Osteoblast (primary cell): ENCODE measurements around the gene AP2A1. TPM values are rescaled to one million over a fixed set of nuclear protein-coding genes. Genes with fewer than 3 reads are reported as not detected.

Experiments used
- DNase-seq: peaks from one replicate; pipeline ENCODE4 v3.0.0; 2011; ENCODE audit warnings: low spot score, mixed read lengths; ENCODE audit not compliant: insufficient read length; ENCODE audit errors: missing footprints
- H2AFZ ChIP-seq: 2 replicates; pipeline ENCODE4 v1.6.0; 2011; ENCODE audit warnings: mild to moderate bottlenecking, low read length
- H3K27ac ChIP-seq: 2 replicates; pipeline ENCODE4 v1.5.1; 2011; ENCODE audit warnings: mild to moderate bottlenecking, low read depth, low read length, moderate library complexity
- H3K27me3 ChIP-seq: 2 replicates; pipeline ENCODE4 v1.6.0; 2012; ENCODE audit warnings: mild to moderate bottlenecking, control low read depth, inconsistent platforms, low read length, moderate library complexity; ENCODE audit not compliant: insufficient read depth
- H3K36me3 ChIP-seq: 2 replicates; pipeline ENCODE4 v1.5.1; 2011; ENCODE audit warnings: mild to moderate bottlenecking, low read length, control low read depth, moderate library complexity; ENCODE audit not compliant: insufficient read depth
- H3K4me1 ChIP-seq: 2 replicates; pipeline ENCODE4 v1.5.1; 2011; ENCODE audit warnings: mild to moderate bottlenecking, low read length, control low read depth, moderate library complexity; ENCODE audit not compliant: insufficient read depth
- H3K4me2 ChIP-seq: 2 replicates; pipeline ENCODE4 v1.6.0; 2011; ENCODE audit warnings: mild to moderate bottlenecking, low read length; ENCODE audit not compliant: insufficient read depth
- H3K4me3 ChIP-seq: fragments of 200-600 bp; sonication (generic); 3 replicates; pipeline ENCODE4 v1.5.1; 2012; ENCODE audit warnings: mild to moderate bottlenecking, low read length, inconsistent platforms; ENCODE audit not compliant: insufficient read depth
- H3K79me2 ChIP-seq: 2 replicates; pipeline ENCODE4 v1.6.0; 2012; ENCODE audit warnings: mild to moderate bottlenecking, low read length, control low read depth, inconsistent platforms; ENCODE audit not compliant: insufficient read depth
- H3K9me3 ChIP-seq: 2 replicates; pipeline ENCODE4 v1.5.1; 2011; ENCODE audit warnings: low read depth, low read length, control low read depth
- H4K20me1 ChIP-seq: 2 replicates; pipeline ENCODE4 v1.6.0; 2012; ENCODE audit warnings: mild to moderate bottlenecking, low read length, control low read depth; ENCODE audit not compliant: insufficient read depth
- total RNA-seq: library from RNA; depleted of rRNA; stranded (reverse); fragments of >200 nt; gene quantifications from 2 replicates; pipeline ENCODE4 v1.2.3, GENCODE V29; 2012
- TF ChIP-seq, protein P1 (sequence below): IDR thresholded peaks from 2 replicates; pipeline ENCODE4 v1.5.1; 2011; ENCODE audit warnings: mild to moderate bottlenecking, low read depth, low read length, moderate library complexity; ENCODE audit errors: extremely low read depth

Gene AP2A1
- total RNA-seq, 1 donor = 98.1 TPM

GRCh38 chr19:49727217-49728030, 39.4 kb upstream of the AP2A1 start:
- peak overlapping the region; percentile 6 for H2AFZ ChIP-seq
- H3K27me3 ChIP-seq = no peaks in the 10 kb centered on the region

DNA sequence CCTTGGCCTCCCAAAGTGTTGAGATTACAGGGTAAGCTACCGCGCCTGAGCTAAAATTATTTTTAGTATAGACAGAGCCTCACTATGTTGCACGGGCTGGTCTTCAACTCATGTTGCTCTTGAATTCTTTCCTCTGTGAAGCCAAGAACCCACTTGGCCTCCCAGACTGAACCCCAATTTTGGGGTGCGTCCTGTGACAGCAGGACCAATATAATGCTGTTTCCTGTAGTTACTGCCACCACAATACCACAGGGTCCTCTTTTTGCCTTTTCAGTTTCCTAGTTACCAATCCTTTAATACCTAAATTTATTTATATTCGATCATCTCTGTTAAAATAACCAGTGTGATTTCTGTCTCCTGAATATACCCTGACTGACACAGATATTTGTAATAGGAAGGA, 36.6 kb upstream of the AP2A1 start:
- Histone ChIP-seq H3K4me2 (no peak overlapping the region), H3K9me3 (no peaks in the 10 kb centered on the region), H3K4me1 (peaks cover 5% of the 10 kb centered on the region), H3K79me2 (no peaks in the 10 kb centered on the region), H3K27ac (no peak overlapping the region), H2AFZ (no peak overlapping the region), H4K20me1 (no peaks in the 10 kb centered on the region), H3K4me3 (no peak overlapping the region), H3K36me3 (no peaks in the 10 kb centered on the region), H3K27me3 (no peaks in the 10 kb centered on the region)
- TF ChIP-seq, protein P1, sequence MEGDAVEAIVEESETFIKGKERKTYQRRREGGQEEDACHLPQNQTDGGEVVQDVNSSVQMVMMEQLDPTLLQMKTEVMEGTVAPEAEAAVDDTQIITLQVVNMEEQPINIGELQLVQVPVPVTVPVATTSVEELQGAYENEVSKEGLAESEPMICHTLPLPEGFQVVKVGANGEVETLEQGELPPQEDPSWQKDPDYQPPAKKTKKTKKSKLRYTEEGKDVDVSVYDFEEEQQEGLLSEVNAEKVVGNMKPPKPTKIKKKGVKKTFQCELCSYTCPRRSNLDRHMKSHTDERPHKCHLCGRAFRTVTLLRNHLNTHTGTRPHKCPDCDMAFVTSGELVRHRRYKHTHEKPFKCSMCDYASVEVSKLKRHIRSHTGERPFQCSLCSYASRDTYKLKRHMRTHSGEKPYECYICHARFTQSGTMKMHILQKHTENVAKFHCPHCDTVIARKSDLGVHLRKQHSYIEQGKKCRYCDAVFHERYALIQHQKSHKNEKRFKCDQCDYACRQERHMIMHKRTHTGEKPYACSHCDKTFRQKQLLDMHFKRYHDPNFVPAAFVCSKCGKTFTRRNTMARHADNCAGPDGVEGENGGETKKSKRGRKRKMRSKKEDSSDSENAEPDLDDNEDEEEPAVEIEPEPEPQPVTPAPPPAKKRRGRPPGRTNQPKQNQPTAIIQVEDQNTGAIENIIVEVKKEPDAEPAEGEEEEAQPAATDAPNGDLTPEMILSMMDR = no peak
- DNase-seq = peak; percentile 9

More at GRCh38 chr19:49727217-49728030, 39.4 kb upstream of the AP2A1 start:
- no peak overlapping the region for H3K27ac ChIP-seq
- H3K4me1 ChIP-seq = peaks cover 9% of the 10 kb centered on the region
- H3K9me3 ChIP-seq = no peaks in the 10 kb centered on the region
- H3K36me3 ChIP-seq = no peaks in the 10 kb centered on the region
- no peaks in the 10 kb centered on the region for H3K79me2 ChIP-seq
- no peak overlapping the region for H3K4me3 ChIP-seq
- TF ChIP-seq, protein P1 = no peak
- no peaks in the 10 kb centered on the region for H4K20me1 ChIP-seq
- H3K4me2 ChIP-seq = peak overlapping the region; percentile 42
- peak; percentile 38 for DNase-seq

DNA sequence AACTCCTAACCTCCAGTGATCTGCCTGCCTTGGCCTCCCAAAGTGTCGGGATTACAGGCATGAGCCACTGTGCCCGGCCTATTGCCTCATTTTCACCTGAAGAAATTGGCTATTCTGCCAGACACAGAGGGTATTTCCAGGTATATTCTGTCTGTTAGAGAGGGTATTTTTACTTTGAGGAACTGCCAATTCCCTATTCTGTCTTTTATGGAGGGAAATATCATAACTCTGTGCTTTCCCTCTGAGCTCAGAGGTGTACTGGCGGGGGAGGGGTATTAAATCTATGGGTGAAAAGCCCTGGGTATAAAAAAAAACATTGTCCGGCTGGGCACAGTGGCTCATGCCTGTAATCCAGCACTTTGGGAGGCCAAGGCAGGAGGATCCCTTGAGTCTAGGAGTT, 28.5 kb upstream of the AP2A1 start:
- H3K79me2 ChIP-seq = no peaks in the 10 kb centered on the region
- H2AFZ ChIP-seq = no peak overlapping the region
- no peaks in the 10 kb centered on the region for H3K9me3 ChIP-seq
- H3K4me3 ChIP-seq = no peak overlapping the region
- TF ChIP-seq, protein P1 = no peak
- H3K27ac ChIP-seq = no peak overlapping the region
- no peaks in the 10 kb centered on the region for H3K36me3 ChIP-seq
- peak; percentile 19 for DNase-seq
- no peak overlapping the region for H3K4me2 ChIP-seq
- no peaks in the 10 kb centered on the region for H3K4me1 ChIP-seq
- H4K20me1 ChIP-seq = no peaks in the 10 kb centered on the region
- H3K27me3 ChIP-seq = no peaks in the 10 kb centered on the region

- DNase-seq = peak; percentile 65
- no peak overlapping the region for H3K27ac ChIP-seq
- H3K4me2 ChIP-seq = no peak overlapping the region
- no peaks in the 10 kb centered on the region for H3K36me3 ChIP-seq
- TF ChIP-seq, protein P1 = no peak
- H2AFZ ChIP-seq = no peak overlapping the region
- H3K4me1 ChIP-seq = no peaks in the 10 kb centered on the region
- no peaks in the 10 kb centered on the region for H3K79me2 ChIP-seq
- no peaks in the 10 kb centered on the region for H3K27me3 ChIP-seq
- no peaks in the 10 kb centered on the region for H3K9me3 ChIP-seq
- no peaks in the 10 kb centered on the region for H4K20me1 ChIP-seq
- no peak overlapping the region for H3K4me3 ChIP-seq
These were observed 27.7 kb upstream of the AP2A1 start for GRCh38 chr19:49739098-49739497.
